GM18858 (cell line): ENCODE measurements around the gene ATP1A4.

Experiments
- ATAC-seq: cut with Tn5 transposase; IDR thresholded peaks from one replicate; pipeline ENCODE4 v1.9.1; 2021; ENCODE audit not compliant: unreplicated experiment

ATP1A4 gene

DNA sequence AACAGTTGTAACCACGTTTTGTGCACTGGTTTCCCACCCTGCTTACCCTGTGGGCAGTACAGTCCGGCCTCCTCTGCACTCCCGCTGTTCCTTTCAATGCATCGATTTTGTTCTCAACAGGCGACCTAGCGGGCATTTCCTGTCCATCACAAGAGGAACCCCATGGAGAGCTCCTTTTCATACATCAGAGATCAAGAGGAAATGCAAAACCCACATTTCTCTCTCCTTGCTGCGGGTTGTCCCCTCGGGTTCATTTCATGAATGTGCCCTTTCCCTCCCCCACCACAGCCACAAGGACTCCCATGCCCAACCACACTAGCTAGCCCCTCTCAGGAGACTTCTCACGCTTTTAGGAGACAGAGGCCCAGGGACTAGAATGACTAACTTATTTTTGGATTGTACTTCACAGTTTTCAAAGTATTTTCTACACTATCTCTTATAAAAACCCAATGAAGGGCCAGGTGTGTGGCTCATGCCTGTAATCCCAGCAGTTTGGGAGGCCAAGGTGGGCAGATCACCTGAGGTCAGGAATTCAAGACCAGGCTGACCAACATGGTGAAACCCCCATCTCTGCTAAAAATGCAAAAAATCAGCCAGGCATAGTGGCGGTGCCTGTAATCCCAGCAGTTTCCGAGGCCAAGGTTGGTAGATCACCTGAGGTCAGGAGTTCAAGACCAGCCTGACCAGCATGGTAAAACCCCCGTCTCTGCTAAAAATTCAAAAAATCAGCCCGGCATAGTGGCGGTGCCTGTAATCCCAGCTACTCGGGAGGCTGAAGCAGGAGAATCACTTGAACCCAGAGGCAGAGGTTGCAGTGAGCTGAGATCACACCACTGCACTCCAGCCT, 18.4 kb downstream of the ATP1A4 start:
- no peak for ATAC-seq

DNA sequence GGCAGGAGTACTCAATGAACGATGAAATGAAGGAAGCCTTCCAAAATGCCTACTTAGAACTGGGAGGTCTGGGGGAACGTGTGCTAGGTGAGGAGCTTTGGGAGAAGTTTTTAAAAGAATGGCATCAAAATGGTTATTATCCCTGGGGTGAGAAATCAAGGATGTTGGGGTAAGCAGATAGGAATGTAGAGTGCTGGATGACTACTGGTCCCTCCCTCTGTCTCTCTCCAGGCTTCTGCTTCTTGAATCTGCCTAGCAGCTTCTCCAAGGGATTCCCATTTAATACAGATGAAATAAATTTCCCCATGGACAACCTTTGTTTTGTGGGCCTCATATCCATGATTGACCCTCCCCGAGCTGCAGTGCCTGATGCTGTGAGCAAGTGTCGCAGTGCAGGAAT, 20.0 kb downstream of the ATP1A4 start:
- ATAC-seq: no peak

DNA sequence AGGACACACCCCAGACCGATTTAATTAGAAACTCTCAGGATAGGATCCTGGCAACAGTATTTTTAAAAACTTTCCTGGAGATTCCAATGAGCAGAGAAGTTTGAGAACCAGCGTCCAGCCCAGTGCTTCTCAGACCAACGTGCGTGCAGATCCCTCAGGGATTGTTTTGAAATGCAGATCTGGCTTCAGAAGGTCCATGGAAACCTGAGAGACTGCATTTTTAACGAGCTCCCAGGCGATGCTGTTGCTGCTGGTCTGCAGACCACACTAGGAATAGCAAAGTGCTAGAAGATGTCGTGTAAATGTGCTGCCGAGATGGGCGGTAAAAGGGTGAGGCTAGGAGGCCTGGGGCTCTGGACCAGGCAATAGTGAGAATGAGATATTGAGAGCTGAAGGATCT, 20.6 kb downstream of the ATP1A4 start:
- no peak for ATAC-seq

DNA sequence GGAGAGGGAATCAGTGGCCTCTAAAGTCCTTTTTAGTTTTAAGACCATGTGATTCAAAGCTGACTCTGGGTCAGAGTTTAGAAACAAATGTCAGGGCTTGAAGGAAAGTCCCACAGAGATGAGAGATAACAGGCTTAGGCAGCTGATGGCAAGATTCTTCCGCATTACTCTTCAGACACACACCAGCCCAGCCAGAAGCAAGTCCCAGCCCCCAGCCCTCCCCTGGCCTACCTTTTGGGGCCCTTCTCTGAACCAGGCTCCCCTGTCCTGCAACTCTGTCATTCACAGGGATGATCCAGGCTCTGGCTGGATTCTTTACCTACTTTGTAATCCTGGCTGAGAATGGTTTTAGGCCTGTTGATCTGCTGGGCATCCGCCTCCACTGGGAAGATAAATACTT, 25.8 kb downstream of the ATP1A4 start:
- ATAC-seq: no peak

DNA sequence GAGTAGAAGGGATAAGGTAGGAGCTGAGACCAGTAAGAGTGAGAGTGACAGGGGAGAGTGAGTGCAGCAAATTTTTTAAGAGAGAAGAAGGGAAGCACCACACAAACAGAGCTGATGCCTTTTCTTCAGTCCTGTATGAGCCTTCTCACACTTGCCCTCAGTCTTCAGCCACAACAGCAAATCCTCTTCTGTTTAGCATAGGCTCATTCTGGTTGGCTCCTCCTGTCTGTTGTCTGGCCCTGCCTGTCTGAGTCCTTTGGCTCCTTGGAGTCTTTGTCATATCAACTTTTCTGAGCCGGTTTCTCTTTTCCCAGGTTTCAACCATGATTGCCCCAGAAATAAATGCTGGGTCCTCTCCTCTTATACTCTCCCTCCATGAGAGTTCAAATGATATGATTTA, 26.3 kb downstream of the ATP1A4 start:
- ATAC-seq: no peak

DNA sequence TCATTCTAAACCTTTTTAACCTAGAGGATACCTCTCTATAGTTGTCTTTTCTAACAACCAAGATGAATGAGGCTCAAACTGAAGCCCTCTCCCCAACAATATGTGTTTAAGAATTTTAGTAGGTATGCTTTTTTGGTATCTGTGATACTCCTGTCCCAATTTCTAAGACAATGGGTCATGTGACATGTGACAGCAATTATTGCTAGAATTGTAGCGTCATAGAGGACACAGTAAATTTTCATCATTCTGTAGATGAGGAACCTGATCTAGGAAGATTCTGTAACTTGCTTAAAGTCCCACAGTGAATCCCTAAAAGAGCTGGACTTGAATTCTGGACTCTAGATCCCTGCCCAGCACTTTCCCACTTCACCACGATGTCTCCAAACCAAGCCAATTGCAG, 27.3 kb downstream of the ATP1A4 start:
- no peak for ATAC-seq

DNA sequence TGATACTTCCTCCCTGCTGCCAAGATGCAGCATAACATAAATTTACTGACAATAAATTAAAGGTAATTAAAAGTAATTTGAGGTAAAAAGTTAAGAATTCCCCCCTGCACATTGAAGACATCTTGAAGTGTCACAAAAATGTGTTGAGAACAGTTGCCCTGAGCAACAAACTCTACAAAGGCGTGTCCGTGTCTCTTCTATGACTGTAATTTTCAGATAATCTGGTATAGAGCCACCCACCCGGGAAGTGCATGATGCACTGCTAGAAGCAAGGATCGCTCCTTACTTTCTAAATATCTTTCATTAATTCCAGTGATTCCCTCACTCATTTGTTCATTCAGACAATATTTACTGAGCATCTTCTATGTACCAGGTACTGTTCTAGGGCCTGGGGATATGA, 27.9 kb downstream of the ATP1A4 start:
- no peak for ATAC-seq

DNA sequence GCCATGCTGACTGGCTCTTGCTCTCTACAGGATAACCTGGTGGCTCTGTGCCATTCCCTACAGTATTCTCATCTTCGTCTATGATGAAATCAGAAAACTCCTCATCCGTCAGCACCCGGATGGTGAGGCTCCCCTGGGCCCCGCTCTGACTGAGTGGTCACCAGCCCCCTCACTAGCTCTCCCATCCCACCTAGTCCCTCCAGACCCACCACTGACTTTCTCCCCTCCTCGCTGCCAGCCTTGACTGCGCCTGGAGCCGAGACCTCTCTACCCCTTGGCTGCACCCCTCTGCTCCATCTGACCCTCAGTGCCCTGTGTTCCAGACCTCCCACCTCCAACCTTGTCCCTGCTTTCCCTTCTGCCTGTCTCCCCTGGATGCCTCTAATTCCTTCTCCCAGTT, 34.8 kb downstream of the ATP1A4 start:
- ATAC-seq: no peak

DNA sequence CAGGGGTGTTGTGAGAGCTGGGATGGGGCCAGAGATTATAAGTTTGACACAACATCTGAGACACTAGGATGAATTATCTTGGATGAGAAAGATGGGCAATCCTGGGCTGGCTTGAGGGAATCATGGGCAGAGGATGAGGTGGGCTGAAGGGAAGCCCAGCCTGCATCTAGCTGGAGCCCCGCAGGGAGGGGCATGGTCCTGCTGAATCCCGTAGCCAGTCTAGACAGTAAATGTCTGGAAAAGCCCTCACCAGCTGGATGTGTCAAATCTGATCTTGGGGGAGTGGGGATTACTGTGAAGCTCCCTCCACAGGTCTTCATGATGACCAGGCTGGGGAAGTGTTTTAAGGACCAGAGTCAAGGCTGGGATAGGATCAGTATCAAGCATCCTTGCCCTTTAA, 35.3 kb downstream of the ATP1A4 start:
- no peak for ATAC-seq

DNA sequence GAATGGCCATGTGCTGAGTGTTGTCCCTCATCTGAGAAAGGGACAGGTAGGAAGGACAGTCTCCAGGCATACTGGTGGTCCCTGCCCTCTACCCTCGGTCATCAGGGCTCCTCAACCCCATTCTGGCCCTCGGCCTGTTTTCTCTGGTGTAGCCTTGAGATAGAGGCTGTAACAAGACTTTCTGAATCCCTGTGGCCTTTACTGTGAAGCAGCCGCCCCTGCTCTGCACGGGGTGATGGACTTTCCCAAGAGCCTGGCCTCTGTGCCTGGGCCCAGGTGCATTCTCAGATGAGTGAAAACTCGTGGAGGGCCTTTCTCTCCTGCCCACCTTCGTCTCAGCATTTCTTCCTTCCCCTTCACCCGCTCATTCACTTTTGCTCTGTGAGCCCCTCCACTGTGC, 36.0 kb downstream of the ATP1A4 start:
- ATAC-seq: no peak

DNA sequence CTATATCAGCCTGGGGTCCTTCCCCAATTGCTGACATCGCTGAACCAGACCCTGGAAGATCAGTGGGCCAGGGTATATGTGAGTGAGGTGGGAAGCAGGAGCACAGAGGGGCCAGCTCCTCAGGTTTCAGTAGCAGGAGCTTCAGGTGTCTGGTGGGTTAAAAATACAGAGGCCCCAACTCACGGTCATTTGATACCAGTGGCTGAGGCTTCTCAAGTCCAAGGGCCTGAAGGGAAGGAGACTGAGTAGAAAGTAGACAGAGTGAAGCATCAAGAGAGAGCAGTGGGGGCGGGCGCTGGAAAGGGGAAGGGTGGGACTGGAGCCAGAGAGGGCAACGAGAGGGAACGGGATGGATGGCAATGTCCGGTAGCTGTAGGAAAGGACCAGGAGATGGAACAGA, 36.9 kb downstream of the ATP1A4 start:
- no peak for ATAC-seq

DNA sequence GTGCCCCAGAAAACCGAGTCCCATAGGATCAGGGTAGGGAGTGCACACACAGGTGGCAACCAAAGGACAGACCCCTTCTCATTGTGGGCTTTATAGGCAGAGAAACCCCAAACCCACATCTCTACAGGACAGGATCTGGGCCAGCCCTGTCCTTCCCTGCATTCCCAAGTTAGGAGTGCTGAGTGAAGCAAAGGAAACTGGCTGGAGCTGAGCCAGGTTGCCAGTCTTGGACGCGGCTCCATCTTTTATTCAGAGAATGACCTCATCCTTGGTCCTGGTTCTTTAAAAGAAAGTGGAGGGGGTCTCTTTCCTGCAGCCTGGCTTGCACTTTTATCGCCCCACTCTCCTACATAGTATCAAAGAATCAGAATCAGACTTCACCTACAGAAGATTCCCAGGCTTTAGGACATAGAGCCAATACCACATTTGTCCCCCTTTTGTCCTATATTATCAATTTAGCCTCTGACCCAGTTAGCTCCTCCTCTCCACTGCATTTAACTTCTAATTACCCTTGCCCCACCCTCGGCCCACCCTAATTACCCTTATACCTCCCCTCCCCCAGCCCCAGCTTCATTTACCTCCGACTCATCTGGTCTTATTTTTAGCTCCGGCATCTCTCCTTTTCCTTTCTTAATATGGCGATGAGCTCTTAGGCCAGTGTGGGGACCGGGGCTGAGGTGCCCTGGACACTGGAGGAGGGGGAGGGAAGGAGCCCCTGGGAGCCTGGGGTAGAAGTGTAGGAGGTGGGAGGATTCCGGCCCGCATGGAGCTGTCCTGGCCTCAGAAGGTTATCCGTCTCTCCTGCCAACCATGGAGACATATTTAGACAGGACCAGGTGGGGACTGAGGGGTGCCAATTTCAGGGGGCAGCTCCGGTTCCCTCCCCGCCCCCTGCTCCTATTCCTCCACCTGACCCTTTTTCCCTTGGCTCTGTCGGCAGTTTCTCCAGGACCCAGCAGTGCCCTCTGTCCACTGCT, 38.5 kb downstream of the ATP1A4 start, which contains the start of gene CASQ1:
Gene CASQ1, plus strand, starts transcription at position 927 of the 977 bp plus-strand sequence. CDS start 177 bp downstream, outside the sequence.
- ATAC-seq: no peak

DNA sequence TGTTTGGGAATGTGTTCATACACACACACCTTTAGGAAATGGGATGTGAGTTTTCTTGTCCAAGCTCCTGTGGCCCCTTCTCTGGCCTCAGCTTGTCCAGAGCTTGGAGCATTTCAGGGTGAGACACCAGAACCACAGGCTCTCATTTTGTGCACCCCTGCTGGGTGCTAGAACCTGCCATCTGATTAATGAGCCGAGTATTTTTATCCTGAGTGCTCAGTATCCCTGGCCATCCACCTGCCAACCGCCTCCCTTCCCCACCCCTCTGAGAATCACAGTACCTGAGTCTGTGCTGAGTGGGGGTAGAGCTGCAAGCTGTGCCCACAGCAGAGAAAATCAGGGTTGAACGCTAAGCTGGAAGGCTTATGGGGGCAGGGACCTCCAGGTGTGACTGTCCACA, 40.4 kb downstream of the ATP1A4 start:
- ATAC-seq: no peak

DNA sequence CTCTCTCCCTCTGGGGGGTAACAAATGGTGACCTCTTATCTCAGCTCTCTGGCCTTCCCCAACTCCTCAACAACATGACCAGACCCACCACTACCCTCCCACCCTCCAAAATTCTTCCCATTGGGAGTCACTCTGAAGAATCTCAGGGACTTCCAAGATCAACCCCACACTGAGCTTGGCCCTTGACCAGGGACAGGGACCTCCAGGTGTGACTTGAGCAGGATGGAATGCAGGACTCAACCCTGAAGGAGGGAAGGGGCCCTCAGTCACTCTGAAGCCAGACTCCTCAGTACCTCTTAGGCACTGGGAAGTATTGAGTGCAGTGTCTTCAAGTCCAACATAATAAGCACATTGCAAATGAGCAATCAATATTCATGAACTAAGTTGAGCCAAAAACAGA, 40.8 kb downstream of the ATP1A4 start:
- no peak for ATAC-seq

DNA sequence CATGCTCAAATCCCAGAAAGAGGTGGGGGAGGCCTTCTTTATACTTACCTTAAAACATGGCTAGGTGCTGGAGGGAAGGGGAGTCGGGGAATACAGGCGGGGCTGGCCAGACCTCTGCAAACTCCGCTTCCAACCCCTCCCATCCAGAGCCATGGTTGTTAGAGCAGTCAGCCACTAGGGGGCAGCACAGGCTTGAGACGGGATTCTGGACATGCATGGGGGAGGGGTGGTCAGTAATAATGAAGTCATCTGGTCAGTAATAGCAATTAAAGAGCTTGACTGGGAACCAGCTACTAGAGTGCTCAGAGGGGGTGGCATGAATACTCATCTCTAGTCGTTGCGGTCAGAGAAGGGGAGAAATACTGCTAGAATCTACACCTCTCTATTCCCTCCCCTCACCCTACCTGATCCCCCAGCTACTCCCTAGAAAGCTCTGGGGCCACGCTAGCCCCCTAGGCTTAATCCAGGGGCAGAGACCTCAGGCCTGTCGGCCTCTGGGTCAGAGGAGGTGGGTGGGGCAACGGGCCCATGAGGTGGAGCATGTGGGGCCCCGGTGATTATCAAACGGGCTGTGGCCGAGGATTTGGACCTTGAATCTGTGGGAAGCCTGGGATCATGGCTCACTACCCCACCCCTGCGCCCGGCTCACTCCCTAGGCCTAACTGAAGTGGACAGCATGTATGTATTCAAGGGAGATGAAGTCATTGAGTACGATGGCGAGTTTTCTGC, 41.9 kb downstream of the ATP1A4 start:
- no peak for ATAC-seq

DNA sequence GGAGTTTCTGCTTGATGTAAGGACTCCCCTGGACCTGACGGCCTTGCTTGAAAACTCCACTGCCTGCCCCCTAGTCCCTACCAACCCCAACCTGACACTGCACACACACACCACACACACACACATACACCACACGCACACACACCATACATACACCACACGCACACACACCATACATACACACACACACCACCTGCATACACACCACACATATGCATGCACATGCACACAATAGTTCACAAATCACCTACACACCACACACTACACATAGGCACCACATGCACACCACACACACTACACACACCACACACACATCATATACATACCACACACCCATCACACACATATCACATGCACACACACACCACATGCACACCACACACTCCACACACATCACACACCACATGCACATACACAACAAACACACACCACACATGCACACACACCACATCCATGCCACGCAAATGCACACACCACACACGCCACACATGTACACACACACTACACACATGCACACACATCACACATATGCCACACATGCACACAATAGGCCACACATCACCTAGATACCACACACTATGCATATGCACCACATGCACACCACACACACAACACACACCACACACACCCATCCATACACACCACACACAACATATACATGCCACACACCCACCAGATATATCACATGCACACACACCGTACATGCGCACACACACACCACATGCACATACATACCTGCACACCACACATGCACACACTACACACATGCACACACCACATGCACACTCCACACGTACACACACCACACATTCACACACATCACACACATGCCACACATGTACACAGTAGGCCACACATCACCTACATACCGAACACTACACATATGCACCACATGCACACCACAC, 42.7 kb downstream of the ATP1A4 start:
- no peak for ATAC-seq

DNA sequence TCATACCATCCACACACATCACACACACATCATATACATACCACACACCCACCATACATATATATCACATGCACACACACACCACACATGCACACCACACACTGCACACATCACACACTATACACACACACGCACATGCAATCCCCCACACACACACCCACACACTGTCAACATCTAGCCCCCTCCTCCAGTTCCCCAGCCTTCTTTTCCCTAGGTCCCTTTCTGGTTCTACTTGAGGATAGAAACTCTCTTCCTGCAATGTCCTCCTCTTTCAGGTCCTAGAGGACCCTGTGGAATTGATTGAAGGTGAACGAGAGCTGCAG, 43.3 kb downstream of the ATP1A4 start:
- ATAC-seq: no peak

DNA sequence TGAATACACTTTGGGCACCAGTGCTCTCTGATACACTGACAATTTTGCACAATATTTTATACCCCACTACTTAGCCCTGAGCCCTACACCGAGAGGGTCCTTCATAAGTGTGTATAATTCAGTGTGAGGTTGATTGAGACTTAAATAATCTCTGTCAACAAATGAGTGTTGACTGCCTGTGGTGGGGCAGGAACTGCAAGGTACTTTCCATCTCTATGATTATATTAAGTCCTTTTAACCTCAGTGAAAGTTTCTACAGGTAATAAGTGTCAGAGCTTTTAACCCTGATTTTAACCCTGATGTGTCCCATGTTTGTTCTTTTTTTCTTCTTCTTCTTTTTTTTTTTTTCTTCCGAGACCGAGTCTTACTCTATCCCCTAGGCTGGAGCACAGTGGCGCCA, 44.7 kb downstream of the ATP1A4 start:
- no peak for ATAC-seq

DNA sequence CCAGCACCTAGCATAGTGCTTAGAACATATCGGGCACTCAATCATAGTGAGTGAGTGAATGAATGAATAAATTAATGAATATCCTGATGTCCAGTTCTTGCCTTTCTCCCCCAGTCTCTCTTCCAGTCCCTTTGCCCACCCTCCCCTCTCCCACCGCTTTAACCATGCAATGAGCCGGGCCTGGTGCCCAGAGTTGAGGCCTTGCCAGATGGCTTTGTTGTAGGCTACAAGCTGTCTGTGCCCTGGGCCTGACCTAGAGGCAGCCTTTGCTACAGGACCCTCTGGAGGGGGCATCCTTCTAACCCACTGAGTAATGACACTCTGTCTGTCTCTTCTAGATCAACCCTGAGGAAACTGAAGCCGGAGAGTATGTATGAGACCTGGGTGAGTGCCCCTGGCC, 45.8 kb downstream of the ATP1A4 start:
- ATAC-seq: no peak

DNA sequence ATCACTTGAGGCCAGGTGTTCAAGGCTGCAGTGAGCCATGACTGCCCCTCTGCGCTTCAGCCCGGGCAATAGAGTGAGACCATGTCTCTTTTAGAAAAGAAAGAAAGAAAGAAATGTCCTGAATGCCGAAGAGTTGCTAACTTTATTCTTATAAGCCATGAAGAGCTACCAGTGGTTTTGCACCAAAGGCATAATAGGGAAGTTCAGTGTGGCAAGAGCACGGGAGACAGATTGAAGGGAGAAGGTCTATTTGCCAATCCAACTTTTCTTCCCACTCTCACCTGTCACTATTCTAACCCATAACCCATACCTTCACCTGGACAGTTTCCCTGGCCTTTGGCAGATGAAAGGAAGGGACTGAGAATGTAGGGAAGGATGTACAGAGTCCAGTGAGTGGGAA, 49.4 kb downstream of the ATP1A4 start:
- ATAC-seq: no peak
